Measurements from ENCODE around the gene HYAL4.
"Not testable (repeated sequence)": the region's sequence is repeated elsewhere in the genome, so short reads cannot be mapped to it uniquely, and the experiment has no call there.

Gene HYAL4

DNA sequence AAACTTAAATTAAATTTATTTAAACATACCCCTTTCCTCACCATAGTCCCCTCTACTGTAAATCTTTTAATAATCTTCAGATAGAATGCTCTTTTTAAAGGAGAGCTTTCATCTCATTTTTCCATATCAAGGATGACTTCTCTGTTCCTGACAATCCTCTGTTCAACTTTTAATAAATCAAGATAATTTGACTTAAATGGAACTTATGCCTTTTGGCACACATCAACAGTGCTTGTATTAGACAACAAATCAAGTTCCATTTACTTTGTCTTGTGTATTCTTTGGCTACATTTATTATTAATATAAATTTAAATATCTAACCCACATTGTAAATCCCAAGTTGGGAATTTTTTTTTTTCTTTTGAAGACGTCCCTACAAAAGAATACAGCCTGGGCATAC, 42.7 kb upstream of the HYAL4 start:
- no peak overlapping the region for H3K4me3 ChIP-seq (ENCODE audit: low read depth, low read length)
- ChIA-PET CTCF (interaction anchor here (6.4 kb wide), 1 partner anchor 63 kb away, joined by 50 read pairs; no protein-coding TSS in a partner anchor), POLR2A (no interaction called here)
- TF ChIP-seq, protein P1, sequence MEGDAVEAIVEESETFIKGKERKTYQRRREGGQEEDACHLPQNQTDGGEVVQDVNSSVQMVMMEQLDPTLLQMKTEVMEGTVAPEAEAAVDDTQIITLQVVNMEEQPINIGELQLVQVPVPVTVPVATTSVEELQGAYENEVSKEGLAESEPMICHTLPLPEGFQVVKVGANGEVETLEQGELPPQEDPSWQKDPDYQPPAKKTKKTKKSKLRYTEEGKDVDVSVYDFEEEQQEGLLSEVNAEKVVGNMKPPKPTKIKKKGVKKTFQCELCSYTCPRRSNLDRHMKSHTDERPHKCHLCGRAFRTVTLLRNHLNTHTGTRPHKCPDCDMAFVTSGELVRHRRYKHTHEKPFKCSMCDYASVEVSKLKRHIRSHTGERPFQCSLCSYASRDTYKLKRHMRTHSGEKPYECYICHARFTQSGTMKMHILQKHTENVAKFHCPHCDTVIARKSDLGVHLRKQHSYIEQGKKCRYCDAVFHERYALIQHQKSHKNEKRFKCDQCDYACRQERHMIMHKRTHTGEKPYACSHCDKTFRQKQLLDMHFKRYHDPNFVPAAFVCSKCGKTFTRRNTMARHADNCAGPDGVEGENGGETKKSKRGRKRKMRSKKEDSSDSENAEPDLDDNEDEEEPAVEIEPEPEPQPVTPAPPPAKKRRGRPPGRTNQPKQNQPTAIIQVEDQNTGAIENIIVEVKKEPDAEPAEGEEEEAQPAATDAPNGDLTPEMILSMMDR (IDR thresholded peaks at IDR 0.05; ENCODE audit: insufficient read depth, low read length, missing control alignments) = no peak
- no peak for DNase-seq (ENCODE audit: low read depth, low spot score)

DNA sequence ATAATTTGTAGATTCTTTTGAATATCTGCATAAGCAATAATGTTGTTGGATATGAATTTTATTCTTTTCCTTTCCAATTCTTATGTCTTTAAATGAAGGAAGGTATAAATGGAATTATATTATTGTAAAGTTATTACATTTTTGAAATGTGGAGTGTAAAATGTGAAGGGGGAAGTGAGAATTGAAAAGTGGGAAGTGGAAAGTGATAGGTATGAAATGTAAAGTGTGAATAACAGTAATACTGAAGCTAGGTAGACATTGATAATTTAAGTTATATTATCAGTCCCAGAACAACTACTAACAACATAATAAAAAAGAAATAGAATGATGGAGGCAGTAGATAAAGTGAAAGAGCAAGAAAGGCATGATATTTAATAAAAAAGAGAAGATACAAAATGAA, 39.7 kb upstream of the HYAL4 start:
- H3K4me3 ChIP-seq (ENCODE audit: low read depth, low read length) = no peak overlapping the region
- ChIA-PET POLR2A (no interaction called here), CTCF (interaction anchor here (0.9 kb wide), 1 partner anchor 60 kb away, joined by 3 read pairs; no protein-coding TSS in a partner anchor)
- TF ChIP-seq, protein P1 (IDR thresholded peaks at IDR 0.05; ENCODE audit: insufficient read depth, low read length, missing control alignments) = no peak
- no peak for DNase-seq (ENCODE audit: low read depth, low spot score)

DNA sequence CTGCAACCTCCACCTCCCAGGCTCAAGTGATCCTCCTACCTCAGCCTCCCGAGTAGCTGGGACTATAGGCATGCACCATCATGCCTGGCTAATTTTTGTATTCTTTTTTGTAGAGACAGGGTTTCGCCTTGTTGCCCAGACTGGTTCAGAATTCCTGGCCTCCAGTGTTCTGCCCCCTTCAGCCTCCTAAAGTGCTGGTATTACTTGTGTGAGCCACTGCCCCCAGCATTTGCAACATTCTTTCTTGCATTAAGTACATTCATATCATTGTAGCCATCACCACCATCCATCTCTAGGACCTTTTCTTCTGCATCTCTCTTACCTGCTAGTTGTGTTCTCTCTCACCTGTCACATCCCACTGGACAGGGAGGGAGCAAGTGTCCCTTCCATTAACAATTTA, 35.5 kb upstream of the HYAL4 start:
- CTCF ChIA-PET = no interaction called here
- TF ChIP-seq, protein P1 (IDR thresholded peaks at IDR 0.05; ENCODE audit: insufficient read depth, low read length, missing control alignments) = no peak

DNA sequence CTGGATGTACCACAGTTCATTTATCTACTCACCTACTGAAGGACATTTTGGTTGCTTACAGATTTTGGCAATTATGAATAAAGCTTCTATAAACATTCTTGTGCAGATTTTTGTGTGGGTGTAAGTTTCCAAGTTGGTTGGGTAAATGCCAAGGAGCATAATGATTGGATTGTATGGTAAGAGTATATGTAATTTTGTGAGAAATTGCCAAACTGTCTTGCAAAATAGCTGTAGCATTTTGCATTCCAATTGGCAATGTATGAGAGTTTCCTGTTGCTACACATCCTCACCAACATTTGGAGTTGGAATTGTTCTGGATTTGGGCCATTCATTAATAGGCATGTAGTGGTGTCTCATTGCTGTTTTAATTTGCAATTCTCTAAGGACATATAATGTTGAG, 33.9 kb upstream of the HYAL4 start:
- DNase-seq (ENCODE audit: low read depth, low spot score) = no peak
- POLR2A ChIA-PET = no interaction called here
- CTCF ChIA-PET = no interaction called here
- TF ChIP-seq, protein P1 (IDR thresholded peaks at IDR 0.05; ENCODE audit: insufficient read depth, low read length, missing control alignments) = no peak
- no peak overlapping the region for H3K4me3 ChIP-seq (ENCODE audit: low read depth, low read length)

More for the DNA sequence above, 35.5 kb upstream of the HYAL4 start:
- POLR2A ChIA-PET = no interaction called here
- no peak for DNase-seq (ENCODE audit: low read depth, low spot score)
- no peak overlapping the region for H3K4me3 ChIP-seq (ENCODE audit: low read depth, low read length)

DNA sequence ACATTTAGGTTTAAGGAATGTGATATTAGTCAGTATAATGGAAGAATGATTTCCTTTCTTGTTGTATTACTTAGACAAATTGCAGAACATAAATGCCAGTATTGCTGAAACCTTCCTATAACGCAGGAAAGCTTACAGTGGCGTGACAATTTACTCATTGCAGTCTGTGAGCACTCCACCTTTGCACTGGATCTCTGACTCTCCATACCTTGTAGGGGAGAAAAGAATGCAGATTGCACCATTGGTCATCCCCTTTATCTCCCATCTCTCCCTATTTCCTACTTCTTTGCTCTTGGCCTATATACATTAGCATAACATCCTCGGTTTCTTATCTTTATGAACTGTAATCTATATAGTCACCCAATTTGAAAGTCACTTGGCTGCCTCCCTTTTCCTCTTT, 28.1 kb upstream of the HYAL4 start:
- ChIA-PET CTCF (no interaction called here), POLR2A (no interaction called here)

DNA sequence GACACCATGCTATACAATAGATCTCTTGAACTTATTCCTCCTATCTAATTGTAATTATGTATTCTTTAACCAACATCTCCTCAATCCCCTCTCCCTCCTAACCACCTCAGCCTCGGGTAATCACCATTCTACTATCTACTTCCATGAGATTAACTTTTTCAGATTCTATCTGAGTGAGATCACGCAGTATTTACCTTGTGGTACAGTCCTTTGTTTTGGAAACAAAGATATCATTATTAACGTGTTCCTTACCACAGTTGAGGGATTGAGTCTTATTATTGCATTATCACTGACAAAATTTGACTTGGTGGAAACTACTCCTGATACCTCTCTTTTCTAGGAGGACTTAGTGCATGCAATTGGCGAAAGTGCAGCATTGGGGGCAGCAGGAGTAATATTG, 26.0 kb upstream of the HYAL4 start:
- ChIA-PET CTCF (no interaction called here), POLR2A (no interaction called here)
- H3K4me3 ChIP-seq (ENCODE audit: low read depth, low read length) = no peak overlapping the region
- TF ChIP-seq, protein P1 (IDR thresholded peaks at IDR 0.05; ENCODE audit: insufficient read depth, low read length, missing control alignments) = no peak
- DNase-seq (ENCODE audit: low read depth, low spot score) = no peak

More for the DNA sequence above, 28.1 kb upstream of the HYAL4 start:
- H3K4me3 ChIP-seq (ENCODE audit: low read depth, low read length) = no peak overlapping the region
- TF ChIP-seq, protein P1 (IDR thresholded peaks at IDR 0.05; ENCODE audit: insufficient read depth, low read length, missing control alignments) = no peak
- DNase-seq (ENCODE audit: low read depth, low spot score) = no peak

DNA sequence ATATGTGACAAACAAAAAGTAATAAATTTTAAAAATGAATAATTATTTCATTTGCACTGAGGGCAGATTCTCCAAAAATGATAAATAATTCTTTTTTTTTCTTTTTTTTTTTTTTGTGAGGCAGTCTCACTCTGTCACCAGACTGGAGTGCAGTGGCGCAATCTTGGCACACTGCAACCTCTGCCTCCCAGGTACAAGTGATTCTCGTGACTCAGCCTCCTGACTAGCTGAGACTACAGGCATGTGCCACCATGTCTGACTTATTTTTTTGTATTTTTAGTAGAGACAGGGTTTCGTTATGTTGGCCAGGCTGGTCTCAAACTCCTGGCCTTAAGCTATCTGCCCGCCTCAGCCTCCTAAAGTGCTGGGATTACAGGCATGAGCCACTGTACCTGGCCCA, 25.2 kb upstream of the HYAL4 start:
- H3K4me3 ChIP-seq (ENCODE audit: low read depth, low read length); CTCF ChIA-PET; POLR2A ChIA-PET; DNase-seq (ENCODE audit: low read depth, low spot score): not testable (repeated sequence)
